ENCODE data around the gene CDC42BPA.

The CDC42BPA gene

GRCh38 chr1:226954337-226954736, 364.0 kb downstream of the CDC42BPA start:
- H3K4me3 ChIP-seq (ENCODE audit: control insufficient read depth, low read depth, low read length) = no peak overlapping the region
- DNase-seq (ENCODE audit: low read depth) = no peak
- TF ChIP-seq CTCF (conservative IDR thresholded peaks at IDR 0.05; ENCODE audit: control insufficient read depth, insufficient read depth, low read depth, low read length) = no peak

- no peak for TF ChIP-seq CTCF (conservative IDR thresholded peaks at IDR 0.05; ENCODE audit: control insufficient read depth, insufficient read depth, low read depth, low read length)
- H3K4me3 ChIP-seq (ENCODE audit: control insufficient read depth, low read depth, low read length) = no peak overlapping the region
- no peak for DNase-seq (ENCODE audit: low read depth)
Measured at GRCh38 chr1:226953175-226953800, 365.0 kb downstream of the CDC42BPA start.

- no peak overlapping the region for H3K4me3 ChIP-seq (ENCODE audit: control insufficient read depth, low read depth, low read length)
- DNase-seq (ENCODE audit: low read depth) = no peak
- TF ChIP-seq CTCF (conservative IDR thresholded peaks at IDR 0.05; ENCODE audit: control insufficient read depth, insufficient read depth, low read depth, low read length) = no peak
Measured at GRCh38 chr1:226952118-226952441, 366.2 kb downstream of the CDC42BPA start.

GRCh38 chr1:226951286-226952117, 366.8 kb downstream of the CDC42BPA start:
- no peak for DNase-seq (ENCODE audit: low read depth)
- H3K4me3 ChIP-seq (ENCODE audit: control insufficient read depth, low read depth, low read length) = no peak overlapping the region
- TF ChIP-seq CTCF (conservative IDR thresholded peaks at IDR 0.05; ENCODE audit: control insufficient read depth, insufficient read depth, low read depth, low read length) = no peak

GRCh38 chr1:226950871-226951270, 367.4 kb downstream of the CDC42BPA start:
- no peak overlapping the region for H3K4me3 ChIP-seq (ENCODE audit: control insufficient read depth, low read depth, low read length)
- no peak for TF ChIP-seq CTCF (conservative IDR thresholded peaks at IDR 0.05; ENCODE audit: control insufficient read depth, insufficient read depth, low read depth, low read length)
- no peak for DNase-seq (ENCODE audit: low read depth)

GRCh38 chr1:226950316-226950715, 368.0 kb downstream of the CDC42BPA start:
- no peak for TF ChIP-seq CTCF (conservative IDR thresholded peaks at IDR 0.05; ENCODE audit: control insufficient read depth, insufficient read depth, low read depth, low read length)
- H3K4me3 ChIP-seq (ENCODE audit: control insufficient read depth, low read depth, low read length) = no peak overlapping the region
- DNase-seq (ENCODE audit: low read depth) = no peak
